ENCODE data around the gene LNP1. TPM values are rescaled to one million over a fixed set of nuclear protein-coding genes. Genes with fewer than 3 reads are reported as not detected.
"Not testable (repeated sequence)": the region's sequence is repeated elsewhere in the genome, so short reads cannot be mapped to it uniquely, and the experiment has no call there.

LNP1 gene
- total RNA-seq, 1 experiment from 2014 or later, result 3.1 TPM

- DNase-seq (ENCODE audit: extremely low read depth, low read depth), result no peak
These were observed 67.3 kb downstream of the LNP1 start for GRCh38 chr3:100468676-100469075.

- DNase-seq (ENCODE audit: extremely low read depth, low read depth), result no peak
These were observed 69.6 kb downstream of the LNP1 start for GRCh38 chr3:100470951-100471350.

- no peak for DNase-seq (ENCODE audit: extremely low read depth, low read depth)
These were observed 70.1 kb downstream of the LNP1 start for GRCh38 chr3:100471444-100471843.

DNA sequence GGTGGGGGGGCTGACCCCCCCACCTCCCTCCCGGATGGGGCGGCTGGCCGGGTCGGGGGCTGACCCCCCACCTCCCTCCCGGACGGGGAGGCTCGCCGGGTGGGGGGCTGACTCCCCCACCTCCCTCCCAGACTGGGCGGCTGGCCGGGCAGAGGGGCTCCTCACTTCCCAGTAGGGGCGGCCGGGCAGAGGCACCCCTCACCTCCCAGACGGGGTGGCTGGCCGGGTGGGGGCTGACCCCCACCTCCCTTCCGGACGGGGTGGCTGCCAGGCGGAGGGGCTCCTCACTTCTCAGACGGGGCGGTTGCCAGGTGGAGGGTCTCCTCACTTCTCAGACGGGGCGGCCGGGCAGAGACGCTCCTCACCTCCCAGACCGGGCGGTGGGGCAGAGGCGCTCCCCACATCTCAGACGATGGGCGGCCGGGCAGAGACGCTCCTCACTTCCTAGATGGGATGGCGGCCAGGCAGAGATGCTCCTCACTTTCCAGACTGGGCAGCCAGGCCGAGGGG lies 76.6 kb downstream of the LNP1 start:
- DNase-seq (ENCODE audit: extremely low read depth, low read depth), result not testable (repeated sequence)

DNA sequence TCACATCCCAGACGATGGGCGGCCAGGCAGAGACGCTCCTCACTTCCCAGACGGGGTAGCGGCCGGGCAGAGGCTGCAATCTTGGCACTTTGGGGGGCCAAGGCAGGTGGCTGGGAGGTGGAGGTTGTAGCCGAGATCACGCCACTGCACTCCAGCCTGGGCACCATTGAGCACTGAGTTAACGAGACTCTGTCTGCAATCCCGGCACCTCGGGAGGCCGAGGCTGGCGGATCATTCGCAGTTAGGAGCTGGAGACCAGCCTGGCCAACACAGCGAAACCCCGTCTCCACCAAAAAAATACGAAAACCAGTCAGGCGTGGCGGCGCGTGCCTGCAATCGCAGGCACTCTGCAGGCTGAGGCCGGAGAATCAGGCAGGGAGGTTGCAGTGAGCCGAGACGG lies 77.2 kb downstream of the LNP1 start:
- not testable (repeated sequence) for DNase-seq (ENCODE audit: extremely low read depth, low read depth)

DNA sequence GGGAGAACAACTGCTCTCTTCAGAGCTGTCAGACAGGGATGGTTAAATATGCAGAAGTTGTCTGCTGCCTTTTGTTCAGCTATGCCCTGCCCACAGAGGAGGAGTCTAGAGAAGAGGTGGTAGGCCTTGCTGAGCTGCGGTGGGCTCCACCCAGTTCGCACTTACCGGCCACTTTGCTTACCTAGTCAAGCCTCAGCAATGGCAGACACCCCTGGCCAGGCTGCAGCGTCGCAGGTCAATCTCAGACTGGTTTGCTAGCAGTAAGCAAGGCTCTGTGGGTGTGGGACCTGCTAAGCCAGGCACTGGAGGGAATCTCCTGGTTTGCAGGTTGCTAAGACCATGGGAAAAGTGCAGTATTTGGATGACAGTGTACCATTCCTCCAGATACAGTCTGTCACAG lies 78.7 kb downstream of the LNP1 start:
- no peak for DNase-seq (ENCODE audit: extremely low read depth, low read depth)

- no peak for DNase-seq (ENCODE audit: extremely low read depth, low read depth)
These were observed 80.8 kb downstream of the LNP1 start for GRCh38 chr3:100482176-100482575.

GRCh38 chr3:100483529-100483928 lies 82.2 kb downstream of the LNP1 start:
- DNase-seq (ENCODE audit: extremely low read depth, low read depth), result no peak

DNA sequence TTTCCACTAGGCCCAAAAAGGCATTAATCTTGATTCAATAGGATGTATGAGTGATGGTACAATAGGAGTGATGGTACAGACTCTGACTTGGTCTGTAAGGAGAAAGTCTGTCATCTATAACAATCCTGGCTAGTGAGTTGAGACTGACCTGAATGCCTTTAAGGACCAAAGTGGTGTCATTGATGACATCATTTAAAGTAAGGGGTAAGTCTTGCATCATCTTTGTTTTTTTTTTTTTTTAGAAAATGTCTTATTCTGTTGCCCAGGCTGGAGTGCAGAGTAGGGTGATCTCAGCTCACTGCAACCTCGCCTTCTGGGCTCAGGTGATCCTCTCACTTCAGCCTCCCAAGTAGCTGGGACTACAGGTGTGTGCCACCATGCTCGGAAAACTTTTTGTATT lies 85.5 kb downstream of the LNP1 start:
- no peak for DNase-seq (ENCODE audit: extremely low read depth, low read depth)

DNA sequence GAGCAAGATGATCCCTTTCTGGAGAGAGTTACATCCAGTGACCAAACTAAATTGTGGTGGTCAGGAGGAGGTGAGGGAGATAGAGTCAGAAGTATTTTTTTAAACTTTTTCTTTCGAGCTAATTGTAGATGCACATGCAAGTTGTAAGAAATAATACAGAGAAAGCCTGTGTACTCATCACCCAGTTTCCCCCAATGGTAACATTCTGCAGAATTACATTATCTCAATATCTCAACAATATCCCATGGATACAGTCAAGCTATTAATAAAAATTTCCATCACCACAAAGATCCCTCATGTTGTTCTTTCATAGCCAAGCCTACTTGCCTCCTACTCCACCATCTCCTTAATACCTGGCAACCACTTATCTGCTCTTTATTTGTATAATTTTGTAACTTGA lies 87.8 kb downstream of the LNP1 start:
- DNase-seq (ENCODE audit: extremely low read depth, low read depth), result no peak

GRCh38 chr3:100492059-100493006 lies 91.0 kb downstream of the LNP1 start, which contains the start of gene TMEM45A:
TMEM45A (plus strand) TSS chr3:100492619; CDS start chr3:100555212, 62,593 bp downstream.
- DNase-seq (ENCODE audit: extremely low read depth, low read depth), result peak; percentile 89

DNA sequence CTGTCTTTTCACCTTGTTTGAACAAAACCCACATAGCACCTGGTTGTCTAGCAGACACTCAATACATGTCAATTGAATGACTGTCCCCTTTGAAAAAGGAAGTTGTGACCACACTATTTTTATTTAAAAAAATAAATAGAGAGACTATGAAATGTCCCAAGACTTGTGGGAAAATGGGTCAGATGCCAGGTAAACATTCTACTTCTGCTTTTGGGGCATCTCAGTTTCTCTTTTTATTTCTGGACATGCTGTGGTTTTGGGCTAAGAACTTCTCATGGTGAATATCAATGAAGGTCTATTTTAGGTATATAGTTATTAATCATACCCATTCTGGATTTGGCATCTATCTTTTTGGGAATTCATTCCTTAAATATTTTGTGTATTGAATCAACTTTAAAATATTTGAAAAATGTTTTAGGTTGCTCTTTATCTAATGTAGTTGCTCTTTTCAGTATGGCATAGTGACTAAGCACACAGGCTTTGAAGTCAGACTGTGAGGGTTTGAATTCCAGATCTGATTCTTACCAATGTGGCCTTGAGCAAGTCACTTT lies 95.4 kb downstream of the LNP1 start:
- DNase-seq (ENCODE audit: extremely low read depth, low read depth), result no peak

DNA sequence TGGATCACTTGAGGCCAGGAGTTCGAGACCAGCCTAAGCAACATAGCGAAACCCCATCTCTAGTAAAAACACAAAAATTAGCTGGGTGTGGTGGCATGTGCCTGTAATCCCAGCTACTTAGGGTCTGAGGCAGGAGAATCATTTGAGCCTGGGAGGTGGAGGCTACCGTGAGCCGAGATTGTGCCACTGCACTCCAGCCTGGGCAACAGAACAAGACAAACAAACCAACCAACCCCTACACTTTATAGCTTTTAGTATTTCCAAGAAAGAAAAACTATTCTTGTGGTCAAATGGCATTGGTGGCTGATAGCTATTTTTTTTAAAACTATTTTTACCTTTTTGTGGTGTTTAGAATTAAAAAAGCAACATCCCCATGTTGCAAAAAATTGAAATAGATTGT lies 98.3 kb downstream of the LNP1 start:
- DNase-seq (ENCODE audit: extremely low read depth, low read depth), result no peak

GRCh38 chr3:100500320-100500880 lies 99.1 kb downstream of the LNP1 start:
- no peak for DNase-seq (ENCODE audit: extremely low read depth, low read depth)

- DNase-seq (ENCODE audit: extremely low read depth, low read depth), result no peak
These were observed 102.1 kb downstream of the LNP1 start for GRCh38 chr3:100503448-100503847.

Other genes with a start within 250 kb of the LNP1 start
- gene TBC1D23, start 140.5 kb upstream of the LNP1 start, total RNA-seq (2014; rRNA removed; shearing (Covaris generic)), result 19.2 and 20.3 TPM in 2 replicates
- gene NIT2, start 66.8 kb upstream of the LNP1 start, total RNA-seq (2014; rRNA removed; shearing (Covaris generic)), result 59.5 and 61.9 TPM in 2 replicates
- gene TOMM70, start 450 bp upstream of the LNP1 start, total RNA-seq (2014; rRNA removed; shearing (Covaris generic)), result 63.0 and 68.7 TPM in 2 replicates
- gene TMEM45A, start 91.1 kb downstream of the LNP1 start, total RNA-seq (2014; rRNA removed; shearing (Covaris generic)), result 6.5 and 8.9 TPM in 2 replicates
- not detected in 2 replicates for gene ADGRG7, start 208.1 kb downstream of the LNP1 start, total RNA-seq (2014; rRNA removed; shearing (Covaris generic))